ENCODE data around the gene SNW1. TPM values are rescaled to one million over a fixed set of nuclear protein-coding genes. Genes with fewer than 3 reads are reported as not detected.

Gene SNW1
- total RNA-seq, 1 donor from 2014 or later, result 66.4 TPM

DNA sequence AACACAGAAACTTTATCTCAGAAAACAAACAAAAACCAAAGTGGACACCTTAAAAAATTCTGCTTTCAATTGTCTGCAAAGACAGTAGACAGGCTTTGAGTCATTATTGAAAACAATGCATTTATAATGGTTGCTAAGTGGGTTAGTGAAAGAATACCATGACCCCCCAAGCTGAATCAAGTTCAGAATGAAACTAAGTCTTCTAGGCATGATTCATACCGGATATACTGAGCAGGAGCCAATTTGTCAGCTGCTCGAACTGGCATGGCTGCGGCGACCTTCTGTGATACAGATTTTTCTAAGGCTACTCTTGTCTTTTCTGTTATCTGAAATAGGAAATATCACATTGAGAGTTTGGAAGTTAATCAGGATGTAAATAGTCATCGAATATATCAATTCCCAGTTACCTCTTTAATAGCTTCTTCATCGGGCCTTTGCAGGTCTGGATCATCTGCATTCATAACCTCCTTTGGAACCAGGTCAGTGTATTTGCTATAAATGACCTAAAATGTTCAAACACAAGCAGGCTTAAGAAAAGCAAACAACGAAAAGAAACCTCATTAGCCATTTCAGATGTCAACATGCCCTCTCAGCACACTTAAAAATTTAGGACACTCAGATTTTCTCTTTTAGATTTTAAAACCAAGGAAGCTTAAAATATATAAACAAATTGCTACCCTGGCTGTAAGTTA, 22.3 kb downstream of the SNW1 start:
- TF ChIP-seq, protein P1, sequence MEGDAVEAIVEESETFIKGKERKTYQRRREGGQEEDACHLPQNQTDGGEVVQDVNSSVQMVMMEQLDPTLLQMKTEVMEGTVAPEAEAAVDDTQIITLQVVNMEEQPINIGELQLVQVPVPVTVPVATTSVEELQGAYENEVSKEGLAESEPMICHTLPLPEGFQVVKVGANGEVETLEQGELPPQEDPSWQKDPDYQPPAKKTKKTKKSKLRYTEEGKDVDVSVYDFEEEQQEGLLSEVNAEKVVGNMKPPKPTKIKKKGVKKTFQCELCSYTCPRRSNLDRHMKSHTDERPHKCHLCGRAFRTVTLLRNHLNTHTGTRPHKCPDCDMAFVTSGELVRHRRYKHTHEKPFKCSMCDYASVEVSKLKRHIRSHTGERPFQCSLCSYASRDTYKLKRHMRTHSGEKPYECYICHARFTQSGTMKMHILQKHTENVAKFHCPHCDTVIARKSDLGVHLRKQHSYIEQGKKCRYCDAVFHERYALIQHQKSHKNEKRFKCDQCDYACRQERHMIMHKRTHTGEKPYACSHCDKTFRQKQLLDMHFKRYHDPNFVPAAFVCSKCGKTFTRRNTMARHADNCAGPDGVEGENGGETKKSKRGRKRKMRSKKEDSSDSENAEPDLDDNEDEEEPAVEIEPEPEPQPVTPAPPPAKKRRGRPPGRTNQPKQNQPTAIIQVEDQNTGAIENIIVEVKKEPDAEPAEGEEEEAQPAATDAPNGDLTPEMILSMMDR (IDR thresholded peaks at IDR 0.05; ENCODE audit: insufficient read depth, low read length, poor library complexity, severe bottlenecking), result no peak
- Histone ChIP-seq H3K36me3 (ENCODE audit: control insufficient read depth, insufficient read depth, low read length) (no peaks in the 10 kb centered on the region), H3K27me3 (ENCODE audit: control insufficient read depth, insufficient read depth, low read length) (no peaks in the 10 kb centered on the region), H3K4me3 (ENCODE audit: low read depth, low read length) (no peak overlapping the region)
- no peak for DNase-seq (ENCODE audit: low read depth)

DNA sequence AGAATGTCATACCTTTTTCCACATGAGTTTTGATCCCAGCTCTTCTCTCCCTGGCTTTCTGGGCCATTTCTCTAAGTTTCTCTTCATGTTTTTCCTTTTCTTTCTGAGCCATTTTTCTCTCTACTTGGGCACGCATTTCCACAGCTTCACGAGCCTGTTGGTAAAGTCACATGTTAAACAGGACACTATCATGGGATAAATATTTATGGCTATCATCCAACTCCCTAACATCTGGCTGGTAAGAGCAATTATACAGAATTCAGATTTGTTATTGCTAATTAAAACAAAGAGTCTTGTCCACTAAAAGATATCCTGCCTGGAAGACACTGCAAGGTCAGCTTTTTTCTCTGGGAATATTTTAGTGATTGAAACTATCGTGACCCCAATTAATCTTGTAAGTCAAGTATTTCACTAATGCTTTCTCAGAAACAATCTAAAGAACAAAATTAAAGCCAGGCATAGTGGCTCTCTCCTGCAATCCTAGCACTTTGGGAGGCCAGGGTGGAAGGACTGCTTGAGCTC, 29.9 kb downstream of the SNW1 start:
- Histone ChIP-seq H3K4me3 (ENCODE audit: low read depth, low read length) (no peak overlapping the region), H3K36me3 (ENCODE audit: control insufficient read depth, insufficient read depth, low read length) (no peaks in the 10 kb centered on the region), H3K27me3 (ENCODE audit: control insufficient read depth, insufficient read depth, low read length) (no peaks in the 10 kb centered on the region)
- no peak for DNase-seq (ENCODE audit: low read depth)
- TF ChIP-seq, protein P1 (IDR thresholded peaks at IDR 0.05; ENCODE audit: insufficient read depth, low read length, poor library complexity, severe bottlenecking), result no peak

GRCh38 chr14:77722301-77722700, 38.7 kb downstream of the SNW1 start:
- H3K4me3 ChIP-seq (ENCODE audit: low read depth, low read length), result no peak overlapping the region
- DNase-seq (ENCODE audit: low read depth), result no peak
- H3K36me3 ChIP-seq (ENCODE audit: control insufficient read depth, insufficient read depth, low read length), result peaks cover 1% of the 10 kb centered on the region
- TF ChIP-seq, protein P1 (IDR thresholded peaks at IDR 0.05; ENCODE audit: insufficient read depth, low read length, poor library complexity, severe bottlenecking), result no peak
- H3K27me3 ChIP-seq (ENCODE audit: control insufficient read depth, insufficient read depth, low read length), result no peaks in the 10 kb centered on the region

DNA sequence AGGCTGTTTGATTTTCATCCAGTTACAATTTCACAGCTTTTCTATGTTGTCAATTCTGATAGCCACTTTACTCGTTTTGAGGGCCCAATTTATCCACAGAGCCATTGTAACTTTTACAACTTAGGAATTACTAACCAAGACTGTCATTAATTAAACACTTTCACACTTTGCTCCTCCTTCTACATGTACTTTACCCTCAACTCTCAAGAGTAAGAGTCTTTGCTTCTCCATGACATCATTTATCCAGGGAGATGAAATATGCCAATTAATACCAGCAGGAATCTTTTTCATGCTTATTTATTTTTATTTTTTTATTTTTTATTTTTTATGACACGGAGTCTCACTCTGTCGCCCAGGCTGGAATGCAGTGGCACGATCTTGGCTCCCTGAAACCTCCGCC, 39.5 kb downstream of the SNW1 start:
- Histone ChIP-seq H3K27me3 (ENCODE audit: control insufficient read depth, insufficient read depth, low read length) (no peaks in the 10 kb centered on the region), H3K36me3 (ENCODE audit: control insufficient read depth, insufficient read depth, low read length) (peaks cover 1% of the 10 kb centered on the region), H3K4me3 (ENCODE audit: low read depth, low read length) (no peak overlapping the region)
- TF ChIP-seq, protein P1 (IDR thresholded peaks at IDR 0.05; ENCODE audit: insufficient read depth, low read length, poor library complexity, severe bottlenecking), result no peak
- no peak for DNase-seq (ENCODE audit: low read depth)

DNA sequence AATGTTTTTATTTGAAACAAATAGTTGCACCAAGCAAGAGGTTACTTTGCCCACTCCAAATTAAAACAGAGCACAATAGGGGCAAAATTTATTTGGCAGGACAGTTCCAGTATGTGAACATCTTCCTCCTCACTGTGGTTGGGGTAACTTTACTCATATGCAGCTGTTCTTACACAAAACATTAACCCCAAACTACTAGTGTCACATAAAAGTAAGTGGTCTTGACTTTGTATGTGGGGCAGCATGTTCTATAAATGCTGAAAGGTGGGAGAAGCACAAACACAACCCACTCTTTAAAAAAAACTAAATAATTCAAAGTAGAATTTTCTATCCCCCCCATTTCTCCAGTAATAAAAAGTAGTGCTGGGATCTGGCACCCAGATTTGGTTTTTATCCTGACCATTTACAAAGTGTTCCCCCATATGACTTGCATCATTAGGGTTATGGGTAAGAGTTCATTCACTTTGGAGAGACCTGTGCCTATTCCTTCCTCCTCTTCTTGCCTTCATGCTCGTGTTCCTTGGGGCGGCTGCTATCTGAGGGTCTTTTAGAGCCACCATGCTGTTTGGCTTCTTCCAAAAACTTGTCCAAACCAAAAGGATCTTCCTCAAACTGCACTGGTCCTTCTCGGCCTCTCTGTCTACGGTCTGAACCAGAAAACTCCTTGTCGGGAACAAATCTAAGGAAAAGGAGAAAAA, 43.2 kb downstream of the SNW1 start:
- peaks cover 3% of the 10 kb centered on the region for H3K36me3 ChIP-seq (ENCODE audit: control insufficient read depth, insufficient read depth, low read length)

More for the DNA sequence above, 43.2 kb downstream of the SNW1 start:
- DNase-seq (ENCODE audit: low read depth), result no peak
- Histone ChIP-seq H3K4me3 (ENCODE audit: low read depth, low read length) (no peak overlapping the region), H3K27me3 (ENCODE audit: control insufficient read depth, insufficient read depth, low read length) (no peaks in the 10 kb centered on the region)
- TF ChIP-seq, protein P1 (IDR thresholded peaks at IDR 0.05; ENCODE audit: insufficient read depth, low read length, poor library complexity, severe bottlenecking), result no peak
